IPS-18a (cell line): Measurements from ENCODE around the gene NEXN.

Experiments
- H3K27ac ChIP-seq: one replicate; pipeline ENCODE4 v1.5.1; 2013; ENCODE audit warnings: low read length
- H3K27me3 ChIP-seq: one replicate; pipeline ENCODE4 v1.6.1; 2013; ENCODE audit warnings: mild to moderate bottlenecking, low read length; ENCODE audit not compliant: control insufficient read depth, insufficient read depth
- H3K36me3 ChIP-seq: one replicate; pipeline ENCODE4 v1.6.1; 2013; ENCODE audit warnings: low read depth, low read length; ENCODE audit not compliant: control insufficient read depth
- H3K4me1 ChIP-seq: one replicate; pipeline ENCODE4 v1.6.1; 2013; ENCODE audit warnings: low read depth, low read length; ENCODE audit not compliant: control insufficient read depth
- H3K4me3 ChIP-seq: one replicate; pipeline ENCODE4 v1.5.1; 2013; ENCODE audit warnings: low read length
- H3K9ac ChIP-seq: one replicate; pipeline ENCODE4 v1.6.1; 2013; ENCODE audit warnings: mild to moderate bottlenecking, low read length, moderate library complexity
- H3K9me3 ChIP-seq: one replicate; pipeline ENCODE4 v1.6.1; 2013; ENCODE audit warnings: low read depth, low read length; ENCODE audit not compliant: control insufficient read depth

NEXN gene

DNA sequence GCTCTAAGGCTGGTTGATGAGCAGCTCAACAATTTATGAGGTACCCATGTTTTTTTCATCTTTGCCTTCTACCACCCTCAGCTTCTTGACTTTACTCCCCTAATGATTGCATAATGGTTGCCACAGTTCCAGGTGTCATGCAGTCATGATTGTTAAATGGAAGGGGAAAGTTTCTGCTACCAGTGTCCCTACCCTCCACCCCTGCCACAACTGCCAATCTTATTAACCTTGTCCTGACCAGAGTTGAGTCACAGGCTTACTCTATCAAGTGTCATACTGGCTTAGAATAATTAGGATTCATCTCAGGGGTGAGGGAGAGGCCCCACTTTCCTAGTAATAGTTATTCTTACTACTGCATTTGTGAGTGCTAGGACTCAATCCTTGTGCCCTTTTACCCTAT lies 98.4 kb downstream of the NEXN start:
- Histone ChIP-seq H3K27ac (no peak overlapping the region), H3K27me3 (no peaks in the 10 kb centered on the region), H3K36me3 (peaks cover 5% of the 10 kb centered on the region), H3K4me3 (no peak overlapping the region), H3K9me3 (no peaks in the 10 kb centered on the region), H3K4me1 (peaks cover 6% of the 10 kb centered on the region), H3K9ac (no peak overlapping the region)

DNA sequence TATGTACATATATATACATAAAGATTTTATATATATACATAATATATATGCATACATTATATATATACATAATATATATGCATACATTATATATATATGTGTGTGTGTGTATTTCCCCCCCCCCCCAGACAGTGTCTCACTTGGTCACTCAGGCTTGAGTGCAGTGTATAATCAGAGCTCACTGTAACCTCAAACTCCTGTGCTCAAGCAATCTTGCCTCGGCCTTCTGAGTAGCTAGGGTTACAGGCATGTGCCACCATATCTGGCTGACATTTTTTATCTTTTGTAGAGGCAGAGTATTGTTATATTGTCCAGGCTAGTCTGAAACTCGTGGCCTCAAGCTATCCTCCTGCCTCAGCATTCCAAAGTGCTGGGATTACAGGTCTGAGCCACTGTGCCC lies 99.5 kb downstream of the NEXN start:
- Histone ChIP-seq H3K9me3 (no peaks in the 10 kb centered on the region), H3K9ac (no peak overlapping the region), H3K36me3 (peaks cover 5% of the 10 kb centered on the region), H3K4me3 (no peak overlapping the region), H3K27ac (no peak overlapping the region), H3K27me3 (no peaks in the 10 kb centered on the region), H3K4me1 (peaks cover 6% of the 10 kb centered on the region)

- no peaks in the 10 kb centered on the region for H3K36me3 ChIP-seq
- H3K4me3 ChIP-seq, result no peak overlapping the region
- no peaks in the 10 kb centered on the region for H3K9me3 ChIP-seq
- H3K4me1 ChIP-seq, result peaks cover 6% of the 10 kb centered on the region
- H3K9ac ChIP-seq, result no peak overlapping the region
- H3K27ac ChIP-seq, result no peak overlapping the region
- H3K27me3 ChIP-seq, result no peaks in the 10 kb centered on the region
These were observed 101.3 kb downstream of the NEXN start for GRCh38 chr1:77989744-77990143.

DNA sequence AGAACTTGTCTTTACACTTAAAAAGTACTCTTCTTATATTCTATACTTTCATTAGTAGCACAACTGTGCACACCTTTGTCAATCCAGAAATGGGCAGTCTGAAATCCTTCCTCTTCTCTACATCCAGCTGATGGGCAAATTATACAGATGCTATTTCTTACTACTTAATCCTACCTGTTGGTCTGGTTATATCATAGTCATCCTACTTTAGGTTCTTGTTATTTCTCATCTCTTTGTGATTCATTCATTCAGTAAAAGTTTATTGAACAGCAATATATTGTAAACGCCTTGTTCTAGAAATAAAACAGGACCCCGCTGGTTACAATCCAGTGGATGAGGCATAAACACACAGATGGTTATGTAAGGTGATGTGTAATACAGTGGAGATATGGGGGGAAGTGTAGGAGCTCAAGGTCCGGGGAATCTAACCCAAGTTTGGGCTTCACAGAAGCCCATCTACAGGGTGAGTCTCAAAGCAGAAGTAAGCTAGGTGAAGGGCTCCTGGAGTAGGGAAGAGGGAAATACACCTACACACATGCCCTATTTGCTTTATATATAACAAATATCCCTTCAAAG lies 102.3 kb downstream of the NEXN start:
- Histone ChIP-seq H3K27ac (no peak overlapping the region), H3K27me3 (no peaks in the 10 kb centered on the region), H3K4me1 (peaks cover 6% of the 10 kb centered on the region)

DNA sequence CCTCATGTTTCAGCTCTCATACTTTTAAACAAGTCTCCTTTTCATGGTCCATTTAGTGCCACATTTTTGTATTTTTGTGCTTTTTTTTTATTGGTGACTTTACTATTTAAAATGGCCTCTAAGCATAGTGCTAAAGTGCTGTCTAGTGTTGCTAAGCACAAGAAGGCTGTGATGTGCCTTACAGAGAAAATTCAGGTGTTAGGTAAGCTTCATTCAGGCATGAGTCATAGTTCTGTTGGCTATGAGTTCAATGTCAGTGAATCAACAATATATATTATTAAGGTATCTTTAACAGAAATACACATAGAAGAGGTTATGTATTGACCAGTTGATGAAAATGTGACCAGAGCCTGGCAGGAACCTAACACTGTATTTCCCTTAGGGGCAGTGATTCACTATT lies 103.2 kb downstream of the NEXN start:
- H3K27ac ChIP-seq, result no peak overlapping the region
- no peaks in the 10 kb centered on the region for H3K36me3 ChIP-seq
- no peak overlapping the region for H3K9ac ChIP-seq
- no peaks in the 10 kb centered on the region for H3K9me3 ChIP-seq
- no peak overlapping the region for H3K4me3 ChIP-seq
- no peaks in the 10 kb centered on the region for H3K27me3 ChIP-seq
- H3K4me1 ChIP-seq, result peaks cover 6% of the 10 kb centered on the region

More for the DNA sequence above, 102.3 kb downstream of the NEXN start:
- Histone ChIP-seq H3K4me3 (no peak overlapping the region), H3K36me3 (no peaks in the 10 kb centered on the region), H3K9me3 (no peaks in the 10 kb centered on the region), H3K9ac (no peak overlapping the region)
